ENCODE measurements around the gene FBRS. TPM values are rescaled to one million over a fixed set of nuclear protein-coding genes. Genes with fewer than 3 reads are reported as not detected.

The FBRS gene
- total and polyA plus RNA-seq, 2 of the 13 experiments (the other 11 are each of a cell fraction or from before 2014, with no cell fraction given), result 13.7 to 16.2 TPM

DNA sequence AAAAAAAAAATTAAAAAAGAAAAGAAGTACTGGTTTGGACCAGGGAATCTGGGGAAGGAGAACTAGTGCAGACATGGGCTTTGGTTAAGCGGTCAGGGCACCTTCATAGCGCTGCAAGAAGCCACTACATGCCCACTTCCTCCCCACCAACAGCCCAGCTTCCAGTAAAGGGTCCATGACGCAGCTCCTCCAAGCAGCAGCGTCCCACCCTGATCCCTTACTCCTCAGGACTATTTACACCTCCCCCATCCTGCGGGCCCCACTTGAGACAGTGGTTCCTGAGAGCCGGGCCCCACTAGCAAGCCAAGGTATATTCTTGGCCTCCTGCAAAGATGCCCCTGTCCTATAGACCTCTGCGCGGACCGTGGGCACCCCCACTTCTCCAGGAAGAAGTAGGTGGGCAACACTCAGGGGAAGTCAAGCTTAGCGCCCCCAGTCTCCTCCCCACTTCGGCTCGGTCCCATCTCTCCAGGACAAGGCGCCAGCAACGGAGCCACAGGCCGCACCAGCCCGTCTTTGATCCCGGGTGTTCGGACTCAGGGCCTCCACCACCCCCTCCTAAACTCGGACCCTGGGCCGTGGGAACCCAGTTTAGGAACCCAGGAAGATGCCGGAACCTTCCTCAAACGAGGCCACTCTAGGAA lies 8.4 kb upstream of the FBRS start (continued):
- TF ChIP-seq TFE3 (CRISPR knock-in tag; IDR thresholded peaks at IDR 0.05), result 0 out of 2 replicates have a peak, but pooled peaks have one; percentile 3
- 0 out of 2 replicates have a peak, but pooled peaks have one; percentile 26 for TF ChIP-seq ZNF263 (CRISPR knock-in tag; IDR thresholded peaks at IDR 0.05)
- 0 out of 2 replicates have a peak, but pooled peaks have one; percentile 57 for TF ChIP-seq ZNF274 (CRISPR knock-in tag; IDR thresholded peaks at IDR 0.05)
- no peak for TF ChIP-seq HOXD1 (CRISPR knock-in tag; IDR thresholded peaks at IDR 0.05)
- TF ChIP-seq BCL6 (CRISPR knock-in tag; IDR thresholded peaks at IDR 0.05), result no peak
- TF ChIP-seq KDM5B (CRISPR knock-in tag; IDR thresholded peaks at IDR 0.05; ENCODE audit: borderline replicate concordance), result peak; percentile 39; the same call in 1 of the 2 replicates
- TF ChIP-seq SPEN (CRISPR knock-in tag; IDR thresholded peaks at IDR 0.05; ENCODE audit: low read depth), result peak; percentile 1; the same call in 1 of the 2 replicates
- no peak for TF ChIP-seq ZFP41 (CRISPR knock-in tag; IDR thresholded peaks at IDR 0.05; ENCODE audit: borderline replicate concordance)
- peak; percentile 45; the same call in 1 of the 2 replicates for TF ChIP-seq HES4 (CRISPR knock-in tag; IDR thresholded peaks at IDR 0.05; ENCODE audit: borderline replicate concordance)
- peak; percentile 61; the same call in 1 of the 2 replicates for TF ChIP-seq ZNF225 (CRISPR knock-in tag; IDR thresholded peaks at IDR 0.05)
- TF ChIP-seq ZNF557 (CRISPR knock-in tag; IDR thresholded peaks at IDR 0.05), result 0 out of 2 replicates have a peak, but pooled peaks have one; percentile 17
- no peak for TF ChIP-seq ZKSCAN8 (CRISPR knock-in tag; IDR thresholded peaks at IDR 0.05; ENCODE audit: borderline replicate concordance)
- no peak for TF ChIP-seq ZBED4 (CRISPR knock-in tag; IDR thresholded peaks at IDR 0.05; ENCODE audit: borderline replicate concordance)
- TF ChIP-seq, protein P1, sequence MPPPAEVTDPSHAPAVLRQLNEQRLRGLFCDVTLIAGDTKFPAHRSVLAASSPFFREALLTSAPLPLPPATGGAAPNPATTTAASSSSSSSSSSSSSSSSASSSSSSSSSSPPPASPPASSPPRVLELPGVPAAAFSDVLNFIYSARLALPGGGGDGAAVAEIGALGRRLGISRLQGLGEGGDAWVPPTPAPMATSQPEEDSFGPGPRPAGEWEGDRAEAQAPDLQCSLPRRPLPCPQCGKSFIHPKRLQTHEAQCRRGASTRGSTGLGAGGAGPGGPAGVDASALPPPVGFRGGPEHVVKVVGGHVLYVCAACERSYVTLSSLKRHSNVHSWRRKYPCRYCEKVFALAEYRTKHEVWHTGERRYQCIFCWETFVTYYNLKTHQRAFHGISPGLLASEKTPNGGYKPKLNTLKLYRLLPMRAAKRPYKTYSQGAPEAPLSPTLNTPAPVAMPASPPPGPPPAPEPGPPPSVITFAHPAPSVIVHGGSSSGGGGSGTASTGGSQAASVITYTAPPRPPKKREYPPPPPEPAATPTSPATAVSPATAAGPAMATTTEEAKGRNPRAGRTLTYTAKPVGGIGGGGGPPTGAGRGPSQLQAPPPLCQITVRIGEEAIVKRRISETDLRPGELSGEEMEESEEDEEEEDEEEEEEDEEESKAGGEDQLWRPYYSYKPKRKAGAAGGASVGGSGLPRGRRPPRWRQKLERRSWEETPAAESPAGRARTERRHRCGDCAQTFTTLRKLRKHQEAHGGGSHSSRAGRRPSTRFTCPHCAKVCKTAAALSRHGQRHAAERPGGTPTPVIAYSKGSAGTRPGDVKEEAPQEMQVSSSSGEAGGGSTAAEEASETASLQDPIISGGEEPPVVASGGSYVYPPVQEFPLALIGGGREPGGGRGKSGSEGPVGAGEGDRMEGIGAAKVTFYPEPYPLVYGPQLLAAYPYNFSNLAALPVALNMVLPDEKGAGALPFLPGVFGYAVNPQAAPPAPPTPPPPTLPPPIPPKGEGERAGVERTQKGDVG (CRISPR knock-in tag; IDR thresholded peaks at IDR 0.05; ENCODE audit: borderline replicate concordance), result peak; percentile 58; the same call in 1 of the 2 replicates
- TF ChIP-seq POLR2G (IDR thresholded peaks at IDR 0.05; ENCODE audit: low read depth, low read length), result no peak
- 0 out of 2 replicates have a peak, but pooled peaks have one; percentile 2 for TF ChIP-seq ZNF317 (CRISPR knock-in tag; IDR thresholded peaks at IDR 0.05)
